HT1080 (cell line): ENCODE measurements around the gene OR6B1. TPM values are rescaled to one million over a fixed set of nuclear protein-coding genes. Genes with fewer than 3 reads are reported as not detected.
A peak's percentile ranks its signal among the peaks of the same experiment; 100 is the strongest.
"Not testable (repeated sequence)": the region's sequence is repeated elsewhere in the genome, so short reads cannot be mapped to it uniquely, and the experiment has no call there.

ENCODE experiments used
- DNase-seq: peaks from one replicate; pipeline ENCODE4 v3.0.0-alpha.2; 2015; ENCODE audit warnings: low read depth
- total RNA-seq: library from RNA; depleted of rRNA; stranded (reverse); fragments of >200 nt; shearing (Covaris generic); gene quantifications from 2 replicates; pipeline ENCODE4 v1.2.3, GENCODE V29; 2014; rRNA removed

The OR6B1 gene
- total RNA-seq, 1 experiment from 2014 or later = not detected

DNA sequence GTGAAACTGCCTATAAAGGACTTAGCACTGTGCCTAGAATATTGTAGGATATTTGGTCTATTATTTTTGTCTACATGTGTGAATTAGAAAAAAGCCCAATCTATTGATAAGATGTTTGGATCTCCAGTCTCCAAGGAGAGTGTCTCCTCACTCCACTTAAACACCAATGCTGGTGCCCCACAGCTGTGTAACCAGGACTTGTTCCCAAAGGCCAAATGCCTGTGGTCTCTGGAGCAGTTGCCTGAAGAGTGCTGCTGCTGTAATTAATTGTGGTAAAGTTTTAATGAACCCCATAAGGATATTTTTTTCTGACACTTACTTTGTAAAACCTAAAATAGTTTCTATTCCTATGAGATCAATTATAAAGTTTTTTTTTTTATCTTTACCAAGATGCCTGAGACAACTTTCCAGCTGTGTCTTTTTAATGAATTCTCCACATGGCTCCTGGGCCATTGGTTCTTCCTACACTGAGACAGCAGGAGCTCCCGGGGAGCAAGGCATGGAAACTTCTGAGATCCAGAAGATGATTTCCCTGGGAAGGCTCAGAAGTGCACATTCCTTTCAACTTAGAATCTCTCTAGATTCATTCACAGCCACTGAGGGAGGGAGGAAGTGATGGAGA, 37.4 kb downstream of the OR6B1 start:
- DNase-seq = no peak

DNA sequence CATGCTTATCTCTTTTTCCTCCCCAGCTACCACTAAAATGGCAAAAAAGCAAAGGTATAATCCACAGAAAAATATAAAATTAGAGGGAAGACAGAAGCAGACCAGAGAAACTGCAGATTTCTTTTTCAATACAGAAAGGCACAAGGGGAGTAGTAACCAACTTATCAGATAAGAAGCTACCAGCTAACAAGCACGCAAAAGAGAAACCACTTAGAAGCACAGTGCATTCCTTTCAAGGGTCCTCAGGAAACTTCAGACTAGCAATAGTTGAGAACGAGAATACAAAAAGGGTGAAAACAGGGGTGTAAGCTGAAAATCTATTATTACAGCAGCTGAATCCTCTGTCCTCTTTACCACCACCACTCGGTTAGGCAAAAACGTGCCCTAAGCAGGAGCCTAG, 38.8 kb downstream of the OR6B1 start:
- DNase-seq = no peak

DNA sequence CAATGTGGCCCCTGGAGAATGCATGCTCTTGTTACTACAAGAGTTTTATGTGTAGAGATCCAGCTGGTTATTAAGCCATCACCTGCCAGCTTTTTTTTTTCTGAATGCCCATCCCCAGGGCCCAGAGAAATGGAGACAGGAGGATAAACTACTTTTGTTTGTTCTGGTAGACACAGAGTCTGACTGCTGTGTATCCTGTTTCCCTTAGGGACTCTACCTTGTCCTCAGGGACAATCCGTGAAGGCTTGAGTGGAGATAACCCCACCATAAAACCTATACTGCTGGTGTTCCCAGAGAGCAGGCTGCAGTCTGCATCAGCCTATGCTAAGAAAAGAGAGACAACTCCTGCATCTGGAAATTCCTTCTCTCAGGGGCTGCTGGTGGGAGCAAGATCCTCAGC, 48.5 kb downstream of the OR6B1 start, which contains the start of gene OR2A5:
Gene OR2A5, plus strand, starts transcription at position 301 of the 400 bp plus-strand sequence. CDS start 1,454 bp downstream, outside the sequence.
- no peak for DNase-seq

DNA sequence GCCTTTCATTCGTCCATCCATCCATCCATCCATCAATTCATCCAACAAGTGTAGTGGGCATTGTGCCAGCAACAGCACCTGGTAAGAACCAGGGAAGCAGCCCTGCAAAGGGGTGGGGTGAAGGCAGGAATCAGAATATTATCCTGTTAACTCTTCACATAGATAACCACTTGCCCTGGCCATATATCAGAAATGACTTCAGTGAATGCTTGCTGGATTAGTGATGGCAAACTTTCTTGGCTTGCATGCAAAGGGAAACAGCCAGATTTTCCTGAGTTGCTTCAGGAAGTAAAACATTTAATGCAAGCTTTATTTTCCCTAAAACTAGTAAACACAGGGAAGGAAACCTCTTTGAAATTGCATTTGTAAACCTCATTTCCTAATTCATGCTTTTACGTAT, 49.4 kb downstream of the OR6B1 start:
- no peak for DNase-seq

DNA sequence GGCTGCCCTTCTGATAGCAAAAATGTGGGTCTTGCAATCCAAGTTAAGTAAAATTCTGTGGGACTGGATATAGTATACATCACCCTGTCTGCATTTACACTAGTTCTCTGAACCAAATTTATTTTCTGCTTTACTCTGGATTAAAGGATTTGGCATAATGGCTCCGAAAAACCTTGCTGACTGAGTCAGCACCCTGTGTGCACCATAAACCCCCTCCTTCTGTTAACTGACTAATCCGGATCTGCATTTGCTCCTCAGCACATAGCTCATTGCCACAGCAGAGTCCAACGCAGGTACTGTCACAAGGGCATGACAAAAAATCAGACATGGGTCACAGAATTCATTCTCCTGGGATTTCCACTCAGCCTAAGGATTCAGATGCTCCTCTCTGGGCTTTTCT, 50.0 kb downstream of the OR6B1 start:
- peak; percentile 17 for DNase-seq

DNA sequence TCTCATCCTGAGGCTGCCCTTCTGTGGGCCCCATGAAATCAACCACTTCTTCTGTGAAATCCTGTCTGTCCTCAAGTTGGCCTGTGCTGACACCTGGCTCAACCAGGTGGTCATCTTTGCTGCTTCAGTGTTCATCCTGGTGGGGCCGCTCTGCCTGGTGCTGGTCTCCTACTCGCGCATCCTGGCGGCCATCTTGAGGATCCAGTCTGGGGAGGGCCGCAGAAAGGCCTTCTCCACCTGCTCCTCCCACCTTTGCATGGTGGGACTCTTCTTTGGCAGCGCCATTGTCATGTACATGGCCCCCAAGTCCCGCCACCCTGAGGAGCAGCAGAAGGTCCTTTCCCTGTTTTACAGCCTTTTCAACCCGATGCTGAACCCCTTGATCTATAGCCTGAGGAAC, 50.8 kb downstream of the OR6B1 start:
- DNase-seq = not testable (repeated sequence)

DNA sequence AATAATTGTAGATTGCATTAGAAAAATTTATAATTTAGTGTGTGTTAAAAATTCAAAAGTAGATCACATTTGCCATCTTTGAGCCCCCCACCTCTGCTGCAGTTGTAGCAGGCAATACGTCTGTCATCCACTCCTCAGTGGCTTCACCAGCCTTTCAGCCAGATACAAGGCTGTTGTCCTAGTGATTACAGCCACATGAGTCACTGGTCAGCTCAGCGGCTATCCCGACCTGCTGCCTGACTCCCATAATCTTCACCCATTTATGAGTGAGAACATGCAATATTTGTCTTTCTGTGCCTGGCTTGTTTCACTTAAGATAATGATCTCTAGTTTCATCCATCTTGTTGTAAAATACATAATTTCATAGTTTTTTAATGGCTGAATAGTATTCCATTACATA, 57.8 kb downstream of the OR6B1 start:
- DNase-seq = peak; percentile 71

Other genes with a start within 250 kb of the OR6B1 start
- gene CTAGE6, start 242.6 kb upstream of the OR6B1 start, total RNA-seq = not detected in 2 replicates
- 15.6 and 16.7 TPM in 2 replicates for gene TCAF1, start 98.1 kb upstream of the OR6B1 start, total RNA-seq
- not detected in 2 replicates for gene OR2F2, start 65.1 kb upstream of the OR6B1 start, total RNA-seq
- not detected in 2 replicates for gene OR2F1, start 45.5 kb upstream of the OR6B1 start, total RNA-seq
- gene OR2A5, start 48.6 kb downstream of the OR6B1 start, total RNA-seq = not detected in 2 replicates
- not detected in 2 replicates for gene OR2A25, start 69.5 kb downstream of the OR6B1 start, total RNA-seq
- not detected in 2 replicates for gene OR2A12, start 86.0 kb downstream of the OR6B1 start, total RNA-seq
- not detected in 2 replicates for gene OR2A2, start 109.3 kb downstream of the OR6B1 start, total RNA-seq
- gene OR2A14, start 122.9 kb downstream of the OR6B1 start, total RNA-seq = not detected in 2 replicates
- 0.14 and 0.17 TPM in 2 replicates for gene CTAGE4, start 183.1 kb downstream of the OR6B1 start, total RNA-seq
- 0.11 TPM in 1 of 2 replicates, not detected in the other for gene ARHGEF35, start 195.5 kb downstream of the OR6B1 start, total RNA-seq
- gene OR2A42, start 239.3 kb downstream of the OR6B1 start, total RNA-seq = not detected in 2 replicates